ENCODE data around the gene PGA4.
"Not testable (repeated sequence)": the region's sequence is repeated elsewhere in the genome, so short reads cannot be mapped to it uniquely, and the experiment has no call there.

The PGA4 gene

DNA sequence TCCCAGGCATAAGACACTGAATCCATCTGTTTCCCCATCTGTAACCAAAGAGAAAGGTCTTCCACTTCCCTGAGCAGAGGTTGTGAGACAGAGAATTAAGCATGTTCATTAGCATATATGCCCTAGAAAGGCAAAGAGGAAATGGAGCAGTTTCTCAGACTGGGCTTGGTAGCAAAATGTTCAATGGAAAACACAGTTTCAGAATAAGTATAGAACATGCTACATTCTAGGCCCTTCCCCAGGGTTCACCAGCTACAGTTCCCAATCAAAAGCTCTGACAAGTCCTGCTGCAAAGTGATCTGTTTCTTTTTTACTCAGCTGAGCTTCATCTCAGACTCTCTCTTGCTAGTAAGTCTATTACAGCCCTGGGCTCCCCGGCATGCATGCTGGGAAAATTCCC, 30.2 kb downstream of the PGA4 start:
- not testable (repeated sequence) for DNase-seq

DNA sequence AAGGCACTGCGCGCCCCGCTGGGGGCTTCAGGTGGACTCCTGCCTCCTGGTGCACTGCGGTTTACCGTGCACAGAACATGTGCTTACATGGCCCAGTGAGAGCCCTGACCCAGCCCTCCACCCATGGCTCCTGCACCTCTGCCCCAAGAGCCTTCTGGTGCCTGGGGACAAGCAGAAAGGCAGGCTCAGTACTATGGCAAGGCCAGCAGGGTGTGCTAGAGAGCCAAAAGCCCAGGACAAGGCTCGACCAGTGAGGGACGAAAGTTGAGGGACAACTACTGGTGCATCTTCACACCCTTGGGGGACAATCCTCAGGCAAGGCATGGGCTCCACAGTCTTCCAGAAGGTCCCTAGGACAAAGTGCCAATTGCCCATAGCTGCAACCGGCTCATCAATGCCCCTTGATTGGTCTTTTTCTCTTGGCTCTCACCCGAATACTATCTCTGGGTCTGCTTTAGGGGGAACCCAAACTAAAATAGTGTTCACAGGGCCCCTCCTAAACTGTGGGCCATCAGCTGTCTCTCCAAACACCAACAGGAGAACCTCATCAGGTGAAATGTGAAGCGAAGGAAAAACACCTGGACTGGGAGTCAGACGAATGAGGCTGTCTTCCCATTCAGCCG, 32.4 kb downstream of the PGA4 start:
- DNase-seq = peak; percentile 4 to 51 (median 24)

DNA sequence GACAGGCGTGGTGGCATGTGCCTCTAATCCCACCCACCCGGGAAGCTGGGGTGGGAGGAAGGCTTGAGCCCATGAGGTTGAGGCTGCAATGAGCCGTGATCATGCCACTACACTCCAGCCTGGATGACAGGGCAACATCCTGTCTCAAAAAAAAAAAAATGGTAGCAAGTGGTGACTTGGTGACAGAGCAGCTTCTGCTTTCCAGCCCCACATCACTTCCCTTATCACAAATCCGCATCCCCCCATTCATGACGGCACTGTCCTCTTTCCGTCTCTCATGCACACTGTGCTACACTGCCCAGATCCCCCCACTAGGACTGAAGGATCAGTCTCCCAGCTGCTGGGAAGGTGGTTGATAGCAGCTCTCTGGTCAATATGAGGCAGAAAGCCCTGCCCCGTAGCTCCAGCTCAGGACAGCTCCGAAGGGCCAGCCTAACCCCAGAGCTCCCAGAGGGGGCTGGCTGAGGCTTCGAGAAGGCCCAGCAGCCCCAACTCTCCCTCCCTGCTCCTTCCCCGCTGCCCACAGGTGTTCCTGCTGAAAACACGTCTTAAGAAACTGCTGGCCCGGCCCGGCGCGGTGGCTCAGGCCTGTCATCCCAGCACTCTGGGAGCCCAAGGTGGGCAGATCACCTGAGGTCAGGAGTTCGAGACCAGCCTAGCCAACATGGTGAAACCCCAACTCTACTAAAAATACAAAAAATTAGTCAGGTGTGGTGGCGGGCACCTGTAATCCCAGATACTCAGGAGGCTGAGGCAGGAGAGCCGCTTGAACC, 34.7 kb downstream of the PGA4 start:
- no peak for DNase-seq

DNA sequence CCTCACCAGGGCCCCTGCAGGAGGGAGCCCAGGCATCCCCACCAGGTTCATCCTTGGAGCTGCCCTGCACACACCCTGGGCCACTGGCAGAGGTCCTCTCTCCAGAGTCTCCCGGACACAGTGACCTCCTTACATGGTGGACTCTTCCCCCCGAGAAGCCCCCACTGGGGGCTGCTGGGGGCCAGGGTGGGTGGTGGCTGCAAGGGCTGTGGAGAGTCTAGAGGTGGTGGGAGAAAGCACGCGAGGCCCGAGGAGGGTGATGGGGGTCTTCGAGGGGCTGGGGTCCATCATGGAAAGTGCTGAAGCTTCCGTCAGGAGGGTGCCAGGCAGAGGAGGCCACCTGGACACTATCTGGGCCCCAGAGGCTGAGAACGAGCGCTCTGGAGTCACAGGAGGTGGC, 36.4 kb downstream of the PGA4 start:
- DNase-seq = no peak

DNA sequence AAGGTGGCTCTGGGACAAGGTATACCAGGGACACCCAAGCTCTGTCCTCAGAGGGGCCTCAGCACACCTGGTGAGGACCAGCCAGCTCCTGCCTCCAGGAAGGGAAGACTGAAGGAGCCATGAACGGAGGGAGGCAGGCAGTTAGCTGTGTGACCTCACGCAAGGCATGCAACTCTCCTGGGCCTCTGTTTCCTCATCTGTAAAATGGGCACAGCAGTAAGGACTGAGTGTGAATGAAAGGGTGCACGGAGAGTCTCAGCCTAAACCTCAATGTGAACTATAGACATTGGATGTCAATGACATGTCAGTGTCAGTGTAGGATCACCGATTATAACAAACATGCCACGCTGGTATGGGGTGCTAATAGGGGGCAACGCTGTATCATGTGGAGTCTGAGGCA, 37.2 kb downstream of the PGA4 start:
- DNase-seq = no peak

DNA sequence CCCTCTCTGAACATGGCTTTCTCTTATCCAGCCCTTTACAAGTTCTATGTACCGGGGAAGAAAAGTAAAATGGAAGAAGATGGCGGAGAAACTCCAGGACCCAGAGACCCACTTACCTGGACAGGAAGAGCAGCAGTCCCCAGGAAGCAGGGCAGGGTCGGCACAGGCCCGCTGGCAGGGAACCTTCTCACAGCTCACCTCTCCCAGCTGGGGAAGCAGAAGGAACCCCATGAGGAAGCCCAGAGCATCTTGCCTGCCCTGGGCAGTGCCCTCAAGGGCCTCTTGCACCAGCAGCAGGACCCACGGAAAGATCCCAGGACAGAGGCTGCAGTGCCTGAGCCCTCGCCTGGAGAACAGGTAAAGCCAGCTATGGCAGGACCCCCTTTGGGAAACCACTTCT, 42.2 kb downstream of the PGA4 start:
- no peak for DNase-seq

DNA sequence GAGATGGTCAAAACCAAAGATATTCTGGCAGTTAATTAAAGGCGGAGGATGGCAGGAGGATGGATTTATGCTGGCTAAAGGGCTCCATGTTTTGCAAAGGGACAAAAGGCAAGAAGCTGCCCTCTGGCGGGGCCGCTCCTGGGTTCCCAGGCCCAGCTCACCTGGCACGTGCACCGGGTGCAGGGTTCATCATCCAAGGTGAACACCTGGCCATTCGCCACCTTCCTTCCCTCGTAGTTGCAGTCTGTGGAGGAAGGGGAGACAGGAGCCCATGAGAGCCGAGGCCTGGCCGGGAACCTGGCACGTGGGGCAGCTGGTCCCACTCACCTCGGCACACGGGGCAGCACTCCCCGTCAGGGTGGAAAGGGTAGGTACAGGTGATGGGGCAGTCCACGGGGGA, 42.6 kb downstream of the PGA4 start:
- DNase-seq = no peak

DNA sequence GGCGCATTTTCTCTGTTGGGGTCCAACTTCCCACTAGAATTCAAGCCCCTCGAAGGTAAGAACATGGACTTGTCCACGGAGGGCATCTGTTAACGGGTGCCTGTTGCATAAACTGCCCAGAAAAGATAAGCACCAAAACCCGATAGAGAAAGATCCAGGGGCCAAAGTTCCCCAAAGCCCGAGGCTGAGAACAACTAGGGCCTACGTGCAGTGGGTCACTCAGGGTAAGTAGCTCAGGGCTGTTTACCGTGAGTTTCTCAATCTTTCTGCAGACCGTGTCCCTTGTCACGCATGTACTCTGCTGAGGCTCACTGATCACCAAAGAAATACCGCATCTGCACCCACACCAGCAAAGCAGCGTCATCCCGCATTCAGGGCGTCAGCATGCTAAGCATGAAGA, 43.2 kb downstream of the PGA4 start:
- no peak for DNase-seq

DNA sequence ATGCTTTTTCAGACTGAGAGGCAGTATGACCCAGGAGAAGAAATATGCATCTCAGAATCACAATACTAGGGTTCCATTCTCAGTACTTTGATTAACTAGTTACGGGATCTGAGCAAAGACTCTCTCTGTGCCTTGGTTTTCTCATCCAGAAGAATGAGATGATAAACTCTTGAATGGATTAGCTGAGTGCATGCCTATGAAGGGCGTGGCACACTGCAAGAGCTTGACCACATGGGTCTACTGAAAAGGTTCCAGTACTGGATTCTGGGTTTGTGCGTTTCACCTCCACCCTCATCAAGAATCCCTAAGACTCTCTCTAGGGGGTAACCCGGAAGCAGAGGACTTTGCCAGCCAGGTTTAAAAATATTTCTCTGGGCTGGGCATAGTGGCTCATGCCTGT, 44.5 kb downstream of the PGA4 start:
- DNase-seq = no peak

DNA sequence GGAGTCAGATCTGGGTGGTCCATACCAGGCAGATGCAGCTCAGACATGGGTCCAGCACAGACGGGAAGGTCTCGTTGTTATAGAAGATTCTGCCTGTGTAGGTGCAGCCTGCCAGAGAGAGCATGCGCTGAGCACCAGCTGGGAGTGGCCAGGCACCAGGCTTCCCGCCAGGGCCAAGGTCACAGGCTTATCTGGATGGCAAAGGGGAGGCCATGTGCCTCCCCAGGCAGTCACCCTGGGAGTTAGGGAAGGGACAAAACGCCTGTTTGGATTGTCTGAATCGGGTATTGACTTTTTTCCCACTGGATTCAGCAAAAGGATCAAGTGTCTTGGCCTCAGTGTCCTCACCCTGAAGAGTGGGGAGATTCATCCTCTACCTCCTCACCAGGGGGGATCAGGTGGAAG, 45.3 kb downstream of the PGA4 start:
- no peak for DNase-seq

DNA sequence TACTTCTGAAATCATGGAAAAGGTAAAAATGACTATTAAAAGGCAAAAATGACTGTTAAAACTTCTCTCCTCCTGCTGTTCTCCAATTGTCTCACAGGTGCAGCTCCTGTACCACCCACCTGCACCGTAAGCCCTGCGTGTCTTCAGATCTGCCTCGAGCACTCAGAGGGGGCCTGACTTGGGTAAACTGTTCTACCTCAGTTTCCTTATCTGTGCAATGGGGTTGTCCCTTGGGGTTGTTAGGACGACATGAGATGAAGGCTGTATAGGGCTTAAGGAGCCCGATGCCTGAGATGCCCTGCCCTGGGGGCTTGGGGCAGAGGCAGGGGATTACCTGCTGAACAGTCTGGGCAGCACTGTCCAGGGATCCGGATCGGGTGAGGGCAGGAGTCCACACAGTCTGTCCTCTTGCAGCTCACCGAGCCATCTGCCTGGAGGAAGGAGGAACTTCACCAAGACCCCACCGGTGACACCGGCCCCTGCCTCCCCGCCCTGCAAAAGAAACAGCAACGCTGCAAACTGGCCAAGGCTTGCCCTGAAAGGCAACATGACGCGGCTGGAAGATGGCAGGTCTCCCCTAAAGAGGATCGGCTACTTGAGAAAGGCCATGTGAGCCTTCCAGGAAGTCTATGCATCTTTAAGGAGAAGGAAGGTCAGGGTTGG, 46.6 kb downstream of the PGA4 start:
- no peak for DNase-seq

DNA sequence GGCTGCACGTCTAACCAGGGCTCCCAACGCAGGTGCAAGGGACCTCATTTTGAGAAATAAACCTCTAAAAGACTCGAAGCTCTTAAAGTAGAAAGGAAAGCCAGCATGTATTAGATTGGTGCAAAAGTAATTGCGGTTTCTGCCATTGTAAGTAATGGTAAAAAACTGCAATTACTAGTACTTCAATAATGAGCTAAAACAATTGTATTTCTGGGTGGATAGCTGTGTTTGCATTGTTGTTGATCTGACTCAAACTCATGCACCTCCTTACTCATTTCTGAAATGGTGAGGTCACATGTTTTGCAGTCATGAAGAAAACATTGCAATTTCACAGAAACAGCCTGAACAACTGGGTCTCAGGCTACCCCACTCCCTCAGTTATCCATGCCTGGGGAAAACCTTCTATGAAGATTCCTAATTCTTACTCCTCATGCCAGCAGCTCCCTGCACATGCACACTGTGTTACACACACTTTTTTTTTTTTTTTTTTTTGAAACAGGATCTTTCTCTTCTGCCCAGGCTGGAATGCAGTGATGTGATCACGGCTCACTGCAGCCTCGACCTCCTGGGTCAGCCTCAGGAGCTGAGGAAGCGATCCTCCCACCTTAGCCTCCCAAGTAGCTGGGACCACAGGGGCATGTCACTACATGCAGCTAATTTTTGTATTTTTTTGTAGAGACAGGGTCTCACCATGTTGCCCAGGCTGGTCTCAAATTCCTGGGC, 48.4 kb downstream of the PGA4 start:
- DNase-seq = no peak

DNA sequence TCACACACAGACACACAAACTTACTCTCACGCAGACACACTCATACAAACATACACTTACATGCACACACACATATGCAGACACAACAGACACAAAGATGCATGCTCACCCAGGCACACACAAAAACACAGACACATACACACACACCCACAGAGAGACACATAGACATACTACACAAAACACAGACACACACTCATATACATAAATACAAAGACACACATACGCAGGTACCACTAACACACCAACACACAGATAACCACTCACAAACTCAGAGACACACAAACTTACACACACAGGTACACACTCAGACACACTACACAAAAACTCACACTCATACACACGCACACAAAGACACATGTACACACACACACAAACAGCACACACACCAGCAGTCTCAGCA, 50.6 kb downstream of the PGA4 start:
- no peak for DNase-seq

DNA sequence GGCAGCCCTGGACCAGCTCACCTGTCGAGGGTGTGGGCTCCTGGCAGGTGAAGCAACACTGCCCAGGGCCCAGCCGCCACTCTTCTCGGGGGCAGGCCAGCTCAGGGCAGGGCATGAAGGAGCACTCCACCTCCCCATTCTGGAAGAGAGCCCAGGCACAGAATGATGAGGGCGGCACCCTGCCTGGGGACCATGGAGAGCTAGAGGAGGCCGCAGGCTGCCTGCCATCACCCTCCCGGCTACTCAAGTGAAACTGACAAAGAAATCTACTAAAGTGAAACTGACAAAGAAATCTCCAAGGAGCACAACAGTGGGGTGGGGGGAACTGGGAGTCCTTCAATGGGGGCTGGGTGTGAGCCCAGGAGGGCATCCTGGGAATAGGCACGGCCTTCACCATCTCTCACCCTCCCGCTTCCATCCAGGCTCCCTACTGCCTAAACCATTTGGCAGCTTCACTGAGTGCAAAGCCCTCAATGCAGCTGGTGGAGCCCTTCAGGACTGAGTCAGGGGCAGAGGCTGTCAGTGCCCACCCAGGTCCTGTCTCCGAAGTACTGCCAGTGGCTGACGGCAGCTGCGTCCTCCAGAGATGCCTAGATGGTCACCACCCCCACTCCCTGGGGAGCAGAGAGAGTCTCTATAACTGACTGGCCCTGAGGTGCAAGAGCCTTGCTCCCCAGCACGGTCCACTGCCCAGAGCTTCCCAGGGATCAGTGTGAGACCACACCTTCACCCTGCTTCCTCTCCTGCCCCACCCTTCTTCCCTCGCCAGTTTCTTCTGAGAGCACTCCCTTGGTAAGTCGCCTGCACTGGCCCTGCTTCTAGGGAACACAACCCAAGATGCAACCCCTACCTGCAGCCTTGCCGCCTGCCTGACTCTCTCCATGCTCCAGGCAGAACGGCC, 51.3 kb downstream of the PGA4 start:
- DNase-seq = no peak

DNA sequence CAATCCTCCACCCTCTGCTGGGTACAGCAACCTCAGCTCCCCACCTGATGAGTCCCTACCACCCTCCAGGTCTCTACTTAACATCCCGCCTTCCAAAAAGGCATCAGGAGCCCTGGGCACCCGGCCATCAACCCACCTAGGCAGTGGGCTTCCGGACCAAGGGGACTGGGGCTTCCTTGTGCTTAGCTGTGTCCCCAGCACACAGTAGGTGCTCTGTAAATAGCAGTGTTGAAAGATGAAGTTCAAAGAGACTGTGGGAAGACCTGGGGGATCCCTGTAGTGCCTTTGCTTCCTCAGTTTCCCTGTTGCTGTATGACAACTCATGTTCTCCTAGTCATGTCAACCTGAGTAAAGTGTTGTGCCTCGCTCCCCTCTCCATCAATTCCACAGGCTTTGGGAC, 51.9 kb downstream of the PGA4 start:
- DNase-seq = no peak

DNA sequence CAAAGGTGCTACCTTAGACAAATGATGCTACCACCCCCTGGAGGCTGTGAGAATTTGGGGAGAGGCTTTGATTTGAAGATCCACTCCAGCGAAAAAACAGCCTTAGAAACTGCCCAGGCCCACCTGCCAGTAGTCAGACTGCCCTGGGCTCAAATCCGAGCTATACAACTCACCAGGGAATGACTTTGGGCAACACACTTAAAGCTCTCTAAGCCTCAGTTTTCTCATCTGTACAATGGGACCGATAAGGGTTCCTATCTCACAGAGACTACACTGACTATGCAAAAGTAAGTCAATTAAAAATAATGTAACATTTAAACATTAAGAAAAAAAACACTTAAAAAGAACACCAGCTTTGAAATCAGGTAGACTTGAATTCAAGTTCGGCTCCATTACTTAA, 53.0 kb downstream of the PGA4 start:
- no peak for DNase-seq

DNA sequence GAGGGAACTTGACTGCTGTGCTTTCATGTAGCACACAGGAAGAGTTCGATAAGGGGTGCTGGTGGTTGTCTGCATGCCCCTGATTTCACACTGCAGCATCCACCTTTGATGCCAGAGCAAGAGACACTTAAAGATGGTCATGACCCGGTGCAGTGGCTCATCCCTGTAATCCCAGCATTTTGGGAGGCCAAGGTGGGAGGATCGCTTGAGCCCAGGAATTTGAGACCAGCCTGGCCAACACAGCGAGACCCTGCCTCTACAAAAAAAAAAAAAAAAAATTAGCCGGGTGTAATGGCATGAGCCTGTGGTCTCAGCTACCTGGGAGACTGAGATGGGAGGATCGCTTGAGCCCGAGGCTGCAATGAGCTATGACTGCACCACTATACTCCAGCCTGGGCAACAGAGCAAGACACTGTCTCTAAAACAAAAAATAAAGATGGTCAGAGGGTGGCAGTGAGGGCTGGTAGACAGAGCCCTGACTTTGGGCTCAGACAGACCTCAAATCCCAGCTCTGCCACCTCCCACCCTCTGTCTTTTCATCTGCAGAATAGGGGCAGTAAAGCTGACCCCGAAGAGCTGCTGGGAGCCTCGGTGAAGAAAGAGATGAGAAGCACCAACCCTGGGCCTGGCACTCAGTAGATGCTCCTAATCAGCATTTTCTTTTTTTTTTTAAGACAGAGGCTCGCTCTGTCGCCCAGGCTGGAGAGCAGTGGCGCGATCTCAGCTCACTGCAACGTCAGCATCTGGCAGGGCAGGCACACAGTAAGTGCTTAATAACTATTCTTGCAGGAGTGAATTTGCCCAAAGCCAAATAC, 55.2 kb downstream of the PGA4 start:
- DNase-seq = no peak

DNA sequence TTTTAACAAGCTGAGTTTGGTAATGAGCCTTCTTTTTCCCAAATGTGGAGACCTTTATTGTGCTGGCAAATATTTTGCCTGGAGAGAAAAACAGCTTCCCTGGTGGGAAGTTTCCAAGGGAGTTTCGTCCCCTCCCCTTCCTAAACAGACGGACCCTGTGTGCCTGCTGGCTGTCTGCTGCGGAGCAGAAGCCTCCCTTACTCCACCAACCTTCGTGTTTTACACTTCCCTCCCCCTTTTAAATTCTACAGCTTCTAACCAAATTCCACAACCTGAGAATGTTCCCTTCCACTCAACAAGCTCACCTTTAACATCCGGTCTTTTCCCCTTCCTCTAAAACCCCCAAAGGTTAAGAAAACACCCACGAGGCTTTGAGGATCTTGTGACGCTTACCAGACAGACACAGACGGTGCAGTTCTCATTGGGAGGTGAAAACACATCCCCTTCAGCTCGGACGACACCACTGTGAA, 55.9 kb downstream of the PGA4 start:
- DNase-seq = no peak

DNA sequence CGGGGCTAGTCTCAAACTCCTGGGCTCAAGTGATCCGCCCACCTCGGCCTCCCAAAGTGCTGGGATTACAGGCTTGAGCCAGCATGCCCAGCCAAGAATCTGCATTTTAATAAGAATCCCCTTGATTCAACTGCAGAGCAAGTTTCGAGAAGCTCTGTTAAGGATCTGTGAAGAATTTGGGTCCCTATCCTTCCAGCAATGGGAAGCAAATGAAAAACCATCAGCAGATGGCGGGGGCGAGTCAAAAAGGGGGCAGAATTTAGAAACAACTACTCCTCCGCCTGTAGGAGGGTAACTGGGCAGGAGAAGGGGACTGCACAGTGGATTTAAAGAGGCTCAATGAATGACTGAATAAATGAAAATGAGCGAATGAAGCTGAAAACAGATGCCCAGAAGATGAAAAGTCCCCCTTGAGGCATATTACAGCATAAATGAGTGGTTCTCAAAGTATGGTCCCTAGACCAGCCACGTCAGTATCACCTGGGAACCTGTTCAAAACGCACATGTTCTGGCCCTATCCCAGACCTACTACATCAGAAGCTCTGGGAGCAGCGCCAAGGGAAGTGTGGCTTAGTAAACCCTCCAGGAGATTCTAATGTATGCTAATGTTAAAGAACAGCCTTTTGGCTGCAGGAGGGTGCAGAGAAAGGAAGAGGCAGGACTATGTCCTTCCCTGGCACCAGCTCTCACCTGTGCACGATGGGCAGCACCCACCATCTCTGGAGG, 58.0 kb downstream of the PGA4 start:
- DNase-seq = no peak

DNA sequence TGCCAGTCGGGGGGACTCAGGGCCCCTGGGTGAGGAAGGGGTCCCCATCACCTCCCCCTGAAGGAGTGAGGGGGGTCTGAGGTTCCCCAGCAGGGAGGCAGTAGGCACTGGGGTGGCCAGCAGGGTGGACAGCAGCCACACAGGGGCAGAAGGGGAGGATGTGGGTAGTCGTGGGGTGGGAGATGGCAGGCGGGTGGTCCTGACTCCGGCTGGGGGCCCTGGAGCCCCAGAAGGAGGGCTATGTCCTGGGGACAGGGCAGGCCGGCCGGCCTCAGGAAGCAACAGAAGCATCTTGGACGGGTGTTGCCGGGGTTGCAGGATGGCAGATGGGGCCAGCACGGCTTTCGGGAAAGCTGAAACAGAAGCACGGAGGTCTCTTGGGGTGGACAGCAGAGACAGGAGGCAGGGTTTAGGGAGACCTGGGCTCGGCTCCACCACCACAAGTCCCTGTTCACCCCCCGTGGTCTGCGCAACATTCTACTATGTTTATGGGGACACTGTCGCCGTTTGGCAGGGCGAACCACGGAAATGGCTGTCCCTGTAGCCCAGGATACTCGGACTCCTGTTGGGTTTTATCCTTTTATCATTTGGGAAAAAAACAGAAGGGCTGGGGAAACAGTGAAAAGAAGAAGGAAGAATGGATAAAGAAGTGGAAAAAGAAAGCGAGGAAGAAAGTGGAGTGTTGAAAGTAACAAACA, 58.9 kb downstream of the PGA4 start:
- DNase-seq = no peak

All from stimulated activated naive CD4-positive, alpha-beta T cell (primary cell).